K562 (cell line): ENCODE results near the gene IBA57. TPM values are rescaled to one million over a fixed set of nuclear protein-coding genes. Genes with fewer than 3 reads are reported as not detected.
A peak's percentile ranks its signal among the peaks of the same experiment; 100 is the strongest.

Experiments used
- ATAC-seq: fragments of 200-7000 bp; cut with Tn5 transposase; 3 replicates; pipeline ENCODE4 v1.9.1; 2020; ENCODE audit warnings: moderate library complexity
- BruUV-seq: library from RNA; stranded (reverse); fragments of 400-500 nt; replicated peaks from 2 replicates; lab custom pipeline; 2021; lab: Mats Ljungman, UMichigan
- CTCF ChIA-PET: fragments of 300-600 bp; formaldehyde crosslinking; extraction: SDS; loops from one replicate; lab custom pipeline; 2021; ENCODE audit warnings: low intra/inter-chr PET ratio; lab: Yijun Ruan, JAX
- POLR2A ChIA-PET: fragments of 300-600, 350-650 bp; sonication (Branson Sonifier 250); formaldehyde crosslinking; extraction: SDS; loops from one replicate; lab custom pipeline; 2021; ENCODE audit warnings: antibody characterized with exemption, inconsistent platforms; lab: Yijun Ruan, JAX
- DNase-seq, 4 experiments: peaks; one replicate each; pipeline versions ENCODE4 v3.0.0 to v3.0.0-alpha.2; 2011 to 2018; ENCODE audit warnings: low spot score in 3 of 4, mixed read lengths in 3 of 4; ENCODE audit errors: extremely low read depth in 1 of 4
- FAIRE-seq: peaks from 2 replicates; lab custom pipeline; 2011; peaks lifted over from hg19 to GRCh38; lab: Jason Lieb, UNC
- H2AFZ ChIP-seq: 2 replicates; pipeline ENCODE4 v1.6.0; 2011; ENCODE audit warnings: low read depth, low read length, control low read depth, inconsistent platforms
- H3K27ac ChIP-seq: fragments of 200-600 bp; 3 replicates; pipeline ENCODE4 v1.8.0; 2011; ENCODE audit warnings: low read depth, mild to moderate bottlenecking, control low read depth, inconsistent platforms, low read length, moderate library complexity, mixed read lengths; ENCODE audit errors: extremely low read depth
- H3K27me3 ChIP-seq, 2 experiments: fragments of 300-600 bp in 1 of 2; 2 replicates in 1 of 2; 3 replicates in 1 of 2; pipeline versions ENCODE4 v1.6.0 to v1.8.0; 2011; ENCODE audit warnings: inconsistent platforms in 2 of 2, low read length in 2 of 2, mild to moderate bottlenecking in 1 of 2, mixed read lengths in 1 of 2, moderate library complexity in 1 of 2; ENCODE audit not compliant: control insufficient read depth in 2 of 2, insufficient read depth in 2 of 2
- H3K36me3 ChIP-seq: fragments of 300-600 bp; 3 replicates; pipeline ENCODE4 v1.8.0; 2011; ENCODE audit warnings: mild to moderate bottlenecking, low read length, inconsistent platforms; ENCODE audit not compliant: control insufficient read depth, insufficient read depth
- H3K4me1 ChIP-seq, 2 experiments: fragments of 200-600 bp in 1 of 2; replicated peaks in 1 of 2; 2 replicates in 1 of 2; 3 replicates in 1 of 2; pipeline versions ENCODE4 v1.5.1 to v1.8.0; 2011; ENCODE audit warnings: inconsistent platforms in 2 of 2, low read length in 2 of 2, mild to moderate bottlenecking in 1 of 2, mixed read lengths in 1 of 2, moderate library complexity in 1 of 2; ENCODE audit not compliant: control insufficient read depth in 2 of 2, insufficient read depth in 2 of 2
- H3K4me2 ChIP-seq: 2 replicates; pipeline ENCODE4 v1.6.1; 2011; ENCODE audit warnings: low read length, control low read depth, inconsistent platforms, mixed read lengths; ENCODE audit not compliant: insufficient read depth
- H3K4me3 ChIP-seq: fragments of 200-600 bp; sonication (generic), shearing (Covaris generic); 2 replicates; pipeline ENCODE4 v1.5.1; 2016; ENCODE audit warnings: control low read depth, inconsistent platforms
- H3K79me2 ChIP-seq: fragments of 200-600 bp; 3 replicates; pipeline ENCODE4 v1.8.0; 2011; ENCODE audit warnings: low read length, inconsistent platforms; ENCODE audit not compliant: control insufficient read depth, insufficient read depth
- H3K9ac ChIP-seq, 2 experiments: 2 replicates each; pipeline versions ENCODE4 v1.6.0 to v1.6.1; 2011; ENCODE audit warnings: low read depth in 2 of 2, low read length in 2 of 2, control low read depth in 1 of 2, inconsistent platforms in 1 of 2, mild to moderate bottlenecking in 1 of 2, mixed read lengths in 1 of 2; ENCODE audit not compliant: insufficient read depth in 1 of 2
- H3K9me1 ChIP-seq: one replicate; pipeline ENCODE4 v1.6.0; 2011; ENCODE audit warnings: inconsistent platforms, mild to moderate bottlenecking, low read length, moderate library complexity; ENCODE audit not compliant: control insufficient read depth, insufficient read depth
- H3K9me3 ChIP-seq: replicated peaks from 2 replicates; pipeline ENCODE4 v1.5.1; 2011; ENCODE audit warnings: low read depth, low read length, inconsistent platforms; ENCODE audit not compliant: control insufficient read depth, insufficient read depth
- H4K20me1 ChIP-seq: replicated peaks from 2 replicates; pipeline ENCODE4 v1.6.1; 2011; ENCODE audit warnings: low read length, inconsistent platforms, mixed read lengths; ENCODE audit not compliant: control insufficient read depth, insufficient read depth
- E2F5 ChIP-seq: sonication (generic); formaldehyde crosslinking; IDR thresholded peaks from 2 replicates; pipeline ENCODE4 v1.8.0; 2022; ENCODE audit warnings: mild to moderate bottlenecking, missing genetic modification reagents
- ZNF444 ChIP-seq: fragments of 250-450 bp; sonication (Bioruptor Pico); IDR thresholded peaks from 2 replicates; pipeline ENCODE4 v1.4.0; 2020; ENCODE audit warnings: mild to moderate bottlenecking, moderate library complexity
- ZNF609 ChIP-seq: sonication (generic); formaldehyde crosslinking; IDR thresholded peaks from 2 replicates; pipeline ENCODE4 v1.8.1; 2023; ENCODE audit warnings: missing genetic modification reagents, mild to moderate bottlenecking, borderline replicate concordance
- WGBS: fragments of 100-300 bp; shearing (Covaris generic); methylation state at CpG from one replicate; pipeline ENCODE4 v1.1.6; 2016; ENCODE audit warnings: low coverage, mixed read lengths; ENCODE audit not compliant: insufficient coverage; ENCODE audit errors: missing lambda C conversion rate; 5-methylcytosine and 5-hydroxymethylcytosine counted together
- in situ Hi-C: fragments of 300-500 bp; cut with MboI; formaldehyde crosslinking; loops from 4 replicates; pipeline ENCODE4 v1.15.0; 2018; ENCODE audit warnings: inconsistent platforms, mixed read lengths
- intact Hi-C: fragments of 100-400 bp; cut with micrococcal nuclease; formaldehyde crosslinking; loops from 2 replicates; pipeline ENCODE4 v1.14.2; 2022
- polyA plus RNA-seq, 8 experiments: library from polyadenylated mRNA; depleted of rRNA in 4 of 8; stranded (reverse) in 5 of 8; unstranded in 3 of 8; fragments of >200 nt; fragmentation: Nextera tagmentation in 2 of 8; fragmentation: Illumina TruSeq in 1 of 8; extraction: Ambion mirVana in 2 of 8; extraction: Trizol in 1 of 8; gene quantifications; 2 replicates each; pipeline versions ENCODE4 v1.2.1 to v1.2.3, GENCODE V29; 2011 to 2014; ENCODE audit warnings: inconsistent platforms in 1 of 8, missing spikeins in 1 of 8
- total RNA-seq, 7 experiments: library from RNA; depleted of rRNA in 6 of 7; stranded (reverse); fragments of >200 nt in 6 of 7; fragmentation: Illumina TruSeq in 2 of 7; extraction: Trizol in 2 of 7; gene quantifications; 2 replicates each; pipeline versions ENCODE4 v1.2.1 to v1.2.3, GENCODE V29; 2011 to 2021; ENCODE audit warnings: low replicate concordance in 1 of 7

The IBA57 gene
- total and polyA plus RNA-seq, 9 of the 15 experiments (the other 6 are each of a cell fraction or from before 2014, with no cell fraction given) = 0.77 to 15.5 (median 2.7) TPM

- CTCF ChIA-PET = no interaction called here
- Histone ChIP-seq H3K27me3 (no peaks in the 10 kb centered on the region), H3K9ac (peak overlapping the region in 1 of 2 experiments; percentile 85; a peak in 1 of 4 replicates), H2AFZ (no peak overlapping the region), H3K36me3 (no peaks in the 10 kb centered on the region), H3K79me2 (peaks cover 10% of the 10 kb centered on the region), H3K4me3 (no peak overlapping the region), H3K9me1 (peaks cover 12% of the 10 kb centered on the region), H3K4me2 (no peak overlapping the region), H3K9me3 (no peaks in the 10 kb centered on the region), H4K20me1 (peaks cover 6% of the 10 kb centered on the region), H3K27ac (no peak overlapping the region), H3K4me1 (peaks cover 18 to 57% of the 10 kb centered on the region in 2 experiments)
- intact Hi-C loops = loop anchor here (1.0 kb wide), 1 partner anchor 19 kb away; no protein-coding TSS in a partner anchor
- TF ChIP-seq E2F5 (CRISPR knock-in tag) = 0 out of 2 replicates have a peak, but pooled peaks have one; percentile 36
- TF ChIP-seq ZNF609 (CRISPR knock-in tag) = peak; percentile 87
- no peak for TF ChIP-seq ZNF444
- in situ Hi-C loops = no loop called here
- WGBS = 72% methylated on average over 10 of the region's 10 CpGs
- ATAC-seq = no peak
- POLR2A ChIA-PET = interaction anchor here (0.6 to 5.8 kb wide), 10 partner anchors 8 to 338 kb away, joined by 4 to 47 read pairs (median 8); partner anchors contain the start of gene GJC2
- DNase-seq = no peak
- no peak for FAIRE-seq
- no TSS peak for BruUV-seq
These were observed 1.7 kb upstream of the IBA57 start for GRCh38 chr1:228163776-228164519.
